Measurements from ENCODE around the gene ALOX12.
"Not testable (repeated sequence)": the region's sequence is repeated elsewhere in the genome, so short reads cannot be mapped to it uniquely, and the experiment has no call there.

Gene ALOX12

GRCh38 chr17:6995500-6996255 is at the start of gene ALOX12:
Gene ALOX12, plus strand, starts transcription at chr17:6996049. Its CDS starts 69 bp downstream, at chr17:6996118.
- DNase-seq = no peak

DNA sequence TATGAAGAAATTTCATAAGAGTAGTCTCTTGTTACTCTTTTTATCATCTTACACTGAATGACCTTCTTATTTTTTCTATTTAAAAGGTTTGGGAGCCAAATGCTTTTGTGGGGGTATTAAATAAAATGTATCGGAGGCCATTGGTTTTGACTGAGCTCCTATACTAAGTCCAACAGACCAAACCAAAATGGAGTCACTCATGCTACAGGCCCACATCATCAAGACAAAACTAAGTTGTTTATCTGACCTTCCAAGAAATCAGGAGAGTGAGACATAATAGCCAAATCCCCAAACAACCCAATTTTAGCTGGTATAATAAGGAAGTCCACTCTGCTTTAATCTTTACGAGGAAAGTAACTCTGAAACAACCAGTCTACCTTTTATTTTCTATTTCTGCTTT is 48.1 kb upstream of the ALOX12 start:
- no peak for DNase-seq

GRCh38 chr17:6948562-6948961 is 47.3 kb upstream of the ALOX12 start:
- no peak for DNase-seq

- DNase-seq = no peak
Measured at GRCh38 chr17:6948976-6949375, 46.9 kb upstream of the ALOX12 start.

- not testable (repeated sequence) for DNase-seq
Measured at GRCh38 chr17:6950938-6951337, 44.9 kb upstream of the ALOX12 start.

DNA sequence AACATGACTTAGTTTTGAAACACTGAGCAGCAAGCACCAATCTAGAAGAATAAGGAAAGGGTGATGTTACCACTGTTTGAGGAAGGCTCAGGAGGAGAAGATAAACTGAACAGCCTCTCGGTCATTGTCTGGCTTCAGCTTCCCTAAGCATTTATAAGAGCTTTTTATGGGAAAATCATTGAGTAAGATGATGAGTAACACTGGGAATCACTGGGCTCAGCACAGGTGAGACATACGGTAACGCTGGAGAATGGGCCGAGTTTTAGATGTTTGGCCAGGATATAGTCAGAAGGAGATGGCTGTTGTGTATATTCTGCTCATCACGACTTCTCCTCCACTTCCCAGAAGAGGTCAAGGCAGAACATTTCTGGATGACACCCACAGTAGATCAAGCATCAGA is 42.2 kb upstream of the ALOX12 start:
- DNase-seq = no peak

DNA sequence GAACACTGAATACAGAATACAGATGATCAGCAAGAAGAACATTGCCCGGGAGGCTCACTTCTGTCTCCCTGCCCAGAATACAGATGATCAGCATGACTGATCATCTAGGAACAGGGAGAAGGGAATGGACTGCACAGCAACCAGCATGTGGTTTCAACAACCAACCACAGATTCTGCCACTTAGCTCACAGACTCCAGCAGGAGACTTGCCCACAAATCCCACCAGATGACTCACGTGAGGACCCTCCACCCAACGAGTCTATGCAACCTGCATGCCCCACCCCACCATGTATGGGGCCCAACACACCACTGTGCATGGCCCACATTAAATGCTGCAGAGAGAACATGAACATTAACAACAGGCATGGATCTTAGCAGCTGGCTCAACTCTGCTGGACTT is 36.1 kb upstream of the ALOX12 start:
- DNase-seq = no peak

DNA sequence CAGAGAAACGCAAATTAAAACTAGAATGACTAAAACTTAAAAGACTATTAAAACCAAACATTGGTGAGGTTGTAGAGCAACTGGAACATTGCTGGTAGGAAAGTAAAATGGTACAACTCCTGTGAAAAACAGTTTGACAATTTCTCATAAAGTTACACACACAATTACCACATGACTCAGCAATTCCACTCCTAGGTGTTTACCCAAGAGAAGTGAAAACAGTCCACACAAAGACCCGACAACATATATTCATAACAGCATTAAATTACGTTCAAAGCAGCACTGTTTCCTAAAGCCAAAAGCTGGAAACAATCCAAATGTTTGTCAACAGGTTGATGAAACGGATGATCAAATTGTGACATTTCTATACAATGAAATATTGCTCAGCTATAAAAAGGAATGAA is 26.5 kb upstream of the ALOX12 start:
- no peak for DNase-seq

GRCh38 chr17:6970992-6971391 is 24.9 kb upstream of the ALOX12 start:
- DNase-seq = no peak

- DNase-seq = not testable (repeated sequence)
Measured at GRCh38 chr17:6979440-6979839, 16.4 kb upstream of the ALOX12 start.

DNA sequence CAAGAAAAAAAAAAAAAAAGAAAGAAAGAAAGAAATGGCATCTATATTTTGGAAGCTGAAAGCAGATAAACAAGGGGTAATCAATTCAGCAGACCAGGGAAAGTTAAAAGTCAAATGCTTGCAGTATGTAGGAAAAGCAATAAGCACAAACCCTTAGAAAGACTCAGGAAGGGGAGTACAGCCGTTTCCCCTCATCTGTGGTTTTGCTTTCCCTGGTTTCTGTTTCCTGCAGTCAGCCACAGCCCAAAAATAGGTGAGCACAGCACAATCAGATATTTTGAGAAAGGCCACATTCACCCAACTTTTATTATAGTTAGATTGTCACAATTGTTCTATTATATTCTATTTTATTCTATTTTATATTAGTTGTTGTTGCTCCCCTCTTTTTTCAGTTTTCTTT is 14.4 kb upstream of the ALOX12 start:
- DNase-seq = no peak

- DNase-seq = no peak
Measured at GRCh38 chr17:6985266-6985665, 10.6 kb upstream of the ALOX12 start.

- DNase-seq = no peak
Measured at GRCh38 chr17:6986676-6987075, 9.2 kb upstream of the ALOX12 start.

DNA sequence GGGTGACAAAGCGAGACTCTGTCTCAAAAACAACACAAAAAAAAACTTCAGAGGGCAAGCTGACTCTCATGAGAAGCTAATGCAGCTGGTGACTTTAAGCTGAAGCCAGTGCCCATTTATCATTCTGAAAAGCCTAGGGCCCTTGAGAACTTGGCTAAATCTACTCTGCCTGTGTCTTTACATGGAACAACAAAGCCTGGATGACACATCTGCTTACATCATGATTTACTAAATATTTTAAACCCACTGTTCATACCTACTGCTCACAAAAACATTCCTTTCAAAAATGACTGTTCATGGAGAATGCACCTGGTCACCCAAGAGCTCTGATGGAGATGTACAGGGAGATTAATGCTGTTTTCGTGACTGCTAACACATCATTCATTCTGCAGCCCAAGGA is 6.1 kb upstream of the ALOX12 start:
- DNase-seq = no peak

- not testable (repeated sequence) for DNase-seq
Measured at GRCh38 chr17:6993613-6994056, 2.2 kb upstream of the ALOX12 start.

DNA sequence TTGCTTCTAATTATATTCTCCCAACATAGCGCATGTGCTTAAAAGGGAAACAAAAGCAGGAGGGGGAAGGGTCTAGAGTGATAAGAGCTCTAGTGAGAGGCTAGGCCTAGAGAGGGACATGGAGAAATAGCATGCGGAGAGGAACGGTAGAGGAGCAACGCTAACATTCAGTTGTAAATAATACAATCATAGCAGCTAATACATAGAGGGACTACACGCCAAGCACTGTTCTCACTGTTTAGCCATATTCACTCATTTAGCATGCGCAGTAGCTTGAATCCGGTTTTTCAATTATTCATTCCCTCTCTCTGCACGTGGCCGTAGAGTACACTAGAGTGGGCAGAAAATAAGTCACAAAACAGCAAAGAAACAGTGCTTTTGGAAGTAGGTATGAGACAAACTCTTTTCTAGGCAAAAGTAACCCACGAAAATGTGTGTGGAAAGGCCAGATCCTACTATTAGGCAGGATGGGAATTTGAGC is 1.7 kb upstream of the ALOX12 start:
- no peak for DNase-seq

GRCh38 chr17:6994666-6995256 is 1.1 kb upstream of the ALOX12 start:
- DNase-seq = no peak

GRCh38 chr17:6996256-6997011 is 585 bp downstream of the ALOX12 start:
- DNase-seq = no peak

GRCh38 chr17:6997171-6997570 is 1.3 kb downstream of the ALOX12 start:
- DNase-seq = no peak

DNA sequence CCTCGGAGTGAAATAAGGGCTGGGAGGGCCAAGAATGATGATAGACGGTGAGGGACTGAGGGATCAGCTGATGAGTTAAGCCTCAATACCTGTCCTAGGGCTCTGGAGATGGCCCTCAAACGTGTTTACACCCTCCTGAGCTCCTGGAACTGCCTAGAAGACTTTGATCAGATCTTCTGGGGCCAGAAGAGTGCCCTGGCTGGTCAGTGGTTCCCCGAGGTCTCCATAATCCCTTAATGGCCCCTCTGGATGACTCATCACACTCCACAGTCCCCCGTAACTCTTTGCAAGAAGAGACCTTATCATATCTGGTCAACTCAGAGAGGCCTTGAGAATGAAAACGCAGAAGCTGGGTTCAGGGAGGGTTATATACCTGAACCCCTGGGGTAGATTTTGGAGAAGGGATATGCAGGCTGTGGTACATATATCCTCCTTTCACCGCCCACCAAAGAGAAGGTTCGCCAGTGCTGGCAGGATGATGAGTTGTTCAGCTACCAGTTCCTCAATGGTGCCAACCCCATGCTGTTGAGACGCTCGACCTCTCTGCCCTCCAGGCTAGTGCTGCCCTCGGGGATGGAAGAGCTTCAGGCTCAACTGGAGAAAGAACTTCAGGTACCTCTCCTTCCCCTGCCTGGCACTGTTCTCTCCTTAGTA is 3.1 kb downstream of the ALOX12 start:
- DNase-seq = no peak

DNA sequence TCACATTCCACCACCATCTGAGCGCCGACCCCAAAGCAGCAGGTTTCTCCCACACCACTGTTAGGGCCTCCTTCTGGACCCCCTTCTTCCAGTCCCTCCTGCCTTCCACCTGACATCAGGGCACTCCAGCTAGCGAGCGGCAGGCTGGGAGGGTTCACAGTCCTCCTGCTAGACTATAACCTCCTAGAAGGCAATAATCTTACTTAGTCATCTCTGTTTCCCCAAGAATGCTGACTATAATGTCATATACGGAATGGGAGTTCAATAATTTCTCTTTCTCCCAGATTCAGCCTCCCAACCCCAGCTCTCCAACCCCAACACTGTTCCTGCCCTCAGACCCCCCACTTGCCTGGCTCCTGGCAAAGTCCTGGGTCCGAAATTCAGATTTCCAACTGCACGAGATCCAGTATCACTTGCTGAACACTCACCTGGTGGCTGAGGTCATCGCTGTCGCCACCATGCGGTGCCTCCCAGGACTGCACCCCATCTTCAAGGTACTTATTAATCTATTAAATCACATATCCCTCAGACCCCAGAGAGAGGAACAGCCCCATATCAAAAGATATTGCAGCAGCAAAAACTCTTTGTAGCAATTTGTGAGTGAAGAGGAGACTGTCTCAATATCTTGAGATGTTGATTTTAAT is 5.6 kb downstream of the ALOX12 start:
- peak; percentile 13 for DNase-seq

DNA sequence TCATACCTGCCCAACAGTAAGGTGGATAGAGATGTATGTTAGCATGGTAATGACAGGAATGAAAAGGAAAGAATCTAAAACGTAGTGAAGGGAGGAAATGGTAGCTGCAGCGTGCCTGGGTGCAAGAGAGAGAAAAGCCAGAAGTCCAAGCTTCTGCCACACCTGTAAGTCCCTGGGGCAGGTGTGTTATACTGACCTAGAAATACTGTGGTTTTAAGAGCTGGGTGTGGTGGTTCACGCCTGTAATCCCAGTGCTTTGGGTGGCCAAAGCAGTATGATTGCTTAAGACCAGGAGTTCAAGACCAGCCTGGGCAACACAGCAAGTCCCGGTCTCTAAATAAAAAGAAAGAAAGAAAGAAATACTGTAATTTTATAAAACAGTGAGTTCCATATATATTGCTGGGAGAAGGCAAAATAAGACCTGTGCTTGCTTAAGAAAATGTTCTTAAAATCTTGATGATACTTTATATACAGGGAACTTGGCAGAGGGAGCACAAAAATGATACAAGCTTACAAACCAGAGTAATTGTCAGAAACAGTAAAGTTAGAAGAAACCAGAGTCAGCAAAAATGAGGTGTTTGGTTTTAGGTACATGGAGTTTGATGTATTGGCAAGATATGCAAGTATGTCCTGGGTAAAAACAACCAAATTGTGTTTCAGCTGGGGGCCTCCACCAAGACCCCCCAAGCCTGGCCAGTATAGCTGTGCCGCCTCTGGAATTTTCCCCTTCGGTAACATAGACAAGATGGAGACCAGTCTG is 6.6 kb downstream of the ALOX12 start:
- DNase-seq = no peak

All from NCI-H1694 (cell line).